Heart left ventricle (tissue), 16 donors: ENCODE results near the gene PLSCR2. TPM values are rescaled to one million over a fixed set of nuclear protein-coding genes. Genes with fewer than 3 reads are reported as not detected.
"Not testable (repeated sequence)": the region's sequence is repeated elsewhere in the genome, so short reads cannot be mapped to it uniquely, and the experiment has no call there.

Experiments used
- ATAC-seq, 4 donors: fragments of 200-7000 bp; cut with Tn5 transposase; one replicate each; pipeline ENCODE4 v1.9.1; 2020 to 2022; ENCODE audit warnings: moderate library complexity in 4 of 4, mild to moderate bottlenecking in 3 of 4, moderate number of reproducible peaks in 1 of 4
- DNase-seq, 5 donors: peaks; one replicate each; pipeline ENCODE4 v3.0.0-alpha.2; 2020
- H3K27ac ChIP-seq, 12 donors: fragments of 200-600 bp; sonication (generic) in 4 of 12; one replicate each; pipeline versions ENCODE4 v1.5.0 to v1.8.0; 2016 to 2022; ENCODE audit warnings: mild to moderate bottlenecking in 2 of 12
- H3K27me3 ChIP-seq, 9 donors: fragments of 200-600 bp; sonication (generic) in 2 of 9; one replicate each; pipeline versions ENCODE4 v1.5.1 to v1.8.0; 2016 to 2022; ENCODE audit warnings: mild to moderate bottlenecking in 3 of 9
- H3K36me3 ChIP-seq, 9 donors: fragments of 200-600 bp; sonication (generic) in 2 of 9; one replicate each; pipeline versions ENCODE4 v1.5.0 to v1.8.0; 2018 to 2022; ENCODE audit warnings: mild to moderate bottlenecking in 2 of 9
- H3K4me1 ChIP-seq, 12 donors: fragments of 200-600 bp; sonication (generic) in 4 of 12; one replicate each; pipeline versions ENCODE4 v1.5.0 to v1.8.0; 2016 to 2022; ENCODE audit warnings: mild to moderate bottlenecking in 3 of 12
- H3K4me3 ChIP-seq, 12 donors: fragments of 200-600 bp; sonication (generic) in 4 of 12; one replicate each; pipeline versions ENCODE4 v1.5.0 to v1.8.0; 2017 to 2022; ENCODE audit warnings: mild to moderate bottlenecking in 9 of 12, moderate library complexity in 4 of 12
- H3K9me3 ChIP-seq, 12 donors: fragments of 200-600 bp; sonication (generic) in 4 of 12; one replicate each; pipeline versions ENCODE4 v1.5.0 to v1.8.0; 2016 to 2022; ENCODE audit warnings: mild to moderate bottlenecking in 1 of 12
- POLR2A ChIP-seq, 2 donors: fragments of 450-650 bp; IDR thresholded peaks; one replicate each; pipeline ENCODE4 v1.6.1; 2017; ENCODE audit warnings: antibody characterized with exemption in 2 of 2, mild to moderate bottlenecking in 2 of 2, moderate library complexity in 2 of 2
- WGBS, 4 donors: extraction: QIAGEN DNeasy Blood & Tissue Kit in 2 of 4; methylation state at CpG; one replicate each; pipeline versions ENCODE4 v1.1.5 to v1.1.7; 2013 to 2018; 5-methylcytosine and 5-hydroxymethylcytosine counted together
- intact Hi-C, 10 donors: fragments of 100-400 bp; cut with DNase I; formaldehyde crosslinking; loops; one replicate each; pipeline versions ENCODE4 v1.11.1 to v1.14.2; 2022
- polyA plus RNA-seq, 2 donors: library from polyadenylated mRNA; stranded (reverse); fragments of 200-250 nt; gene quantifications; one replicate each; pipeline ENCODE4 v1.2.3, GENCODE V29; 2013
- total RNA-seq, 9 donors: library from RNA; depleted of rRNA in 2 of 9; stranded (reverse); fragments of >200 nt in 2 of 9; fragmentation: NEBNext Ultra II Directional in 3 of 9; extraction: Animal tissue kit (Norgen Biotek cat#: 25700) in 3 of 9; gene quantifications; one replicate each; pipeline versions ENCODE4 v1.1.0 to v1.2.4, GENCODE V29; 2016 to 2023
- TF ChIP-seq, protein P1 (sequence below), 12 donors: fragments of 200-600 bp; sonication (generic) in 4 of 12; IDR thresholded peaks; one replicate each; pipeline versions ENCODE4 v1.5.0 to v1.8.0; 2018 to 2022; ENCODE audit warnings: antibody characterized with exemption in 12 of 12, mild to moderate bottlenecking in 5 of 12
- donor health status: ischemic (EF 13 %, LVEDD 7.1; RV severe dilation, severe dysfunction).
- donor health status: healthy with polysubstance abuse.
- donor health status: DM: no; HTN: yes; CAD: no.
- donor health status: DM: no; HTN: no; CAD: no.
- donor health status: ischemic (EF 25% LVEDD 6.9; RV normal size, moderate dysfunction).
- donor health status: ischemic (EF 25% LVEDD 5.7; RV mildly dilated, moderate dysfunction).
- donor health status: healthy.
- donor health status: DM: yes; HTN: yes; CAD: no.
- donor health status: ischemic (EF 35%, LVEDD 5.7; RV mildly dilated, moderate dysfunction).
- donor health status: nonischemic (EF 11% LVEDD 7.7; RV severe dilation, severe dysfunction).
- donor health status: DM: yes; HTN: yes; CAD: no.
- donor health status: PGD.
- donor health status: ischemic (EF 29% LVEDD 5.4; RV normal size, mild dysfunction).
- donor health status: nonischemic (EF 23%, LVEDD 6.1; RV moderate dilation, normal function).

PLSCR2 gene
- total and polyA plus RNA-seq, 11 donors: not detected

- TF ChIP-seq, protein P1, sequence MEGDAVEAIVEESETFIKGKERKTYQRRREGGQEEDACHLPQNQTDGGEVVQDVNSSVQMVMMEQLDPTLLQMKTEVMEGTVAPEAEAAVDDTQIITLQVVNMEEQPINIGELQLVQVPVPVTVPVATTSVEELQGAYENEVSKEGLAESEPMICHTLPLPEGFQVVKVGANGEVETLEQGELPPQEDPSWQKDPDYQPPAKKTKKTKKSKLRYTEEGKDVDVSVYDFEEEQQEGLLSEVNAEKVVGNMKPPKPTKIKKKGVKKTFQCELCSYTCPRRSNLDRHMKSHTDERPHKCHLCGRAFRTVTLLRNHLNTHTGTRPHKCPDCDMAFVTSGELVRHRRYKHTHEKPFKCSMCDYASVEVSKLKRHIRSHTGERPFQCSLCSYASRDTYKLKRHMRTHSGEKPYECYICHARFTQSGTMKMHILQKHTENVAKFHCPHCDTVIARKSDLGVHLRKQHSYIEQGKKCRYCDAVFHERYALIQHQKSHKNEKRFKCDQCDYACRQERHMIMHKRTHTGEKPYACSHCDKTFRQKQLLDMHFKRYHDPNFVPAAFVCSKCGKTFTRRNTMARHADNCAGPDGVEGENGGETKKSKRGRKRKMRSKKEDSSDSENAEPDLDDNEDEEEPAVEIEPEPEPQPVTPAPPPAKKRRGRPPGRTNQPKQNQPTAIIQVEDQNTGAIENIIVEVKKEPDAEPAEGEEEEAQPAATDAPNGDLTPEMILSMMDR (IDR thresholded peaks at IDR 0.05): no peak
- TF ChIP-seq POLR2A (IDR thresholded peaks at IDR 0.05): no peak
- ATAC-seq (no peak), DNase-seq (no peak)
- intact Hi-C loops: no loop called here
- WGBS, 4 donors: 68 to 79% (median 71%) methylated on average over 2 of the region's 2 CpGs
- Histone ChIP-seq H3K4me1 (no peaks in the 10 kb centered on the region), H3K27me3 (no peaks in the 10 kb centered on the region), H3K36me3 (no peaks in the 10 kb centered on the region), H3K9me3 (peaks cover 0 to 17% (median 8%) of the 10 kb centered on the region in 12 donors), H3K4me3 (no peak overlapping the region), H3K27ac (no peak overlapping the region)
Observed at GRCh38 chr3:146416366-146416765, 53.0 kb downstream of the PLSCR2 start.

GRCh38 chr3:146414010-146414409 lies 55.4 kb downstream of the PLSCR2 start:
- no peaks in the 10 kb centered on the region for H3K4me1 ChIP-seq
- no peaks in the 10 kb centered on the region for H3K27me3 ChIP-seq
- no peak for DNase-seq
- no peak overlapping the region for H3K4me3 ChIP-seq
- peaks cover 0 to 14% (median 8%) of the 10 kb centered on the region in 12 donors for H3K9me3 ChIP-seq
- no peaks in the 10 kb centered on the region for H3K36me3 ChIP-seq
- 29 to 65% (median 36%) methylated on average over 1 of the region's 1 CpG for WGBS, 4 donors
- TF ChIP-seq, protein P1 (IDR thresholded peaks at IDR 0.05): no peak
- TF ChIP-seq POLR2A (IDR thresholded peaks at IDR 0.05): no peak
- H3K27ac ChIP-seq: no peak overlapping the region
- intact Hi-C loops: no loop called here
- no peak for ATAC-seq

GRCh38 chr3:146412711-146413110 lies 56.6 kb downstream of the PLSCR2 start:
- H3K36me3 ChIP-seq, H3K4me1 ChIP-seq, H3K4me3 ChIP-seq, H3K27me3 ChIP-seq, H3K27ac ChIP-seq, ATAC-seq, DNase-seq, intact Hi-C loops: not testable (repeated sequence)
- WGBS, 4 donors: 96 to 99% (median 98%) methylated on average over 5 of the region's 5 CpGs
- peaks cover 0 to 14% (median 8%) of the 10 kb centered on the region in 12 donors for H3K9me3 ChIP-seq

DNA sequence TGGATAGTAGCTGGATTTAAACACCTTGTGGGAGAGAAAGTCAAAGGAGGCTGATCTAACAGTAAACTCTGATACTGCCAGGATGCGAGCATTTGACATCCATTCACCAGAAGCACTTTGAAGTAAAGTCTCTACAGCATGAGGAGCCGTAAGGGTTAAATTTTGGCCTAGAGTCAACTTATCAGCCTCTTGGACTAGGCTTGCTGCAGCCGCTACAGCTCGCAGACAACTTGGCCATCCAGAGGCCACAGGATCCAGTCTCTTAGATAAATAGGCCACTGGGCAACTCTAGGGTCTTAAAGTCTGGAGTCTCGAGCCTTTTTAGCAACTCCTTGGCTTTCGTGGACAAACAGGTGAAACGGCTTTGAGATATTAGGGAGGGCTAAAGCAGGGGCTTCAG lies 61.4 kb downstream of the PLSCR2 start:
- Histone ChIP-seq H3K27me3 (no peaks in the 10 kb centered on the region), H3K27ac (no peak overlapping the region), H3K9me3 (peaks cover 0 to 12% (median 8%) of the 10 kb centered on the region in 12 donors), H3K4me1 (no peaks in the 10 kb centered on the region), H3K36me3 (no peaks in the 10 kb centered on the region), H3K4me3 (no peak overlapping the region)
- ATAC-seq (no peak), DNase-seq (no peak)
- intact Hi-C loops: no loop called here
- TF ChIP-seq POLR2A (IDR thresholded peaks at IDR 0.05): no peak
- TF ChIP-seq, protein P1 (IDR thresholded peaks at IDR 0.05): no peak
- WGBS, 4 donors: 36 to 53% (median 50%) methylated on average over 7 of the region's 7 CpGs

DNA sequence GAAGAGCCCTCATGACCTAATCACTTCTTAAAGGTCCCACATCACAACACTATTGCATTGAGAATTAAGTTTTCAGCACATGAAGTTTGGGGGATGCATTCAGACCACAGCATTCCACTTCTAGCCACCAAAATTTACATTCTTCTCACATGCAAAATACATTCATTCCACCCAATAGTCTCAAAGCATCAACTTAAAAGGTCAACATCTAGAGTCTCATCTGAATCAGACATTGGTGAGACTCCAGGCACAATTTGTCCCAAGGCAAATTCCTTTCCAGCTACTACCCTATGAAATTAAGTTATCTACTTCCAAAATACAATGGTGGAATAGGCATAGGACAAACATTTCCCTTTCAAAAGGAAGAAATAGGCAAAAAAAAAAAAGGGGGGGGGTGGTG lies 64.9 kb downstream of the PLSCR2 start:
- Histone ChIP-seq H3K27me3 (no peaks in the 10 kb centered on the region), H3K27ac (no peak overlapping the region), H3K4me3 (no peak overlapping the region), H3K36me3 (no peaks in the 10 kb centered on the region), H3K4me1 (no peaks in the 10 kb centered on the region), H3K9me3 (no peaks in the 10 kb centered on the region)
- no peak for ATAC-seq
- DNase-seq: no peak
- intact Hi-C loops: no loop called here
- TF ChIP-seq POLR2A (IDR thresholded peaks at IDR 0.05): no peak
- TF ChIP-seq, protein P1 (IDR thresholded peaks at IDR 0.05): no peak
